ENCODE results near the gene RTEL1. TPM values are rescaled to one million over a fixed set of nuclear protein-coding genes. Genes with fewer than 3 reads are reported as not detected.
"Not testable (repeated sequence)": the region's sequence is repeated elsewhere in the genome, so short reads cannot be mapped to it uniquely, and the experiment has no call there.

The RTEL1 gene
- total RNA-seq, 2 donors from 2014 or later = 13.5 to 17.3 TPM

DNA sequence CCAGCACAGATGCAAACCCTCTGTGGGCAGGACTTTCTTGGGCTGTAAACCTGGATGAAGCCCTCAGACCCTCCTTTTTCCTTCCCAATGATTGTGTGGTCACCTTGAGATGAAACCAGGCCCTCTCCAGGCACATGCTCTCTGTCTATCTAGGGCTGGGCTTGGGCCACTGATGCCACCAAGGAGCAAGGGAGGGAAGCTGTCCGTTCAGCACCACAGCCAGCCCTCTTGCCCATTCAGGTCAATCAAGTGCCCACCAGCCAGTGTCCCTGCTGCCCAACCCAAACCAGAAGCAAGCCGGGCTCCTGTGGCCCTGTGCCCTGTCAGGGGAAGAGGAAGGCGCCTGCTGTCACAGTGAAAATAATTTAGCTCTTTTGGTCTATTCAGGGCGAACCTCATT lies 12.9 kb upstream of the RTEL1 start:
- intact Hi-C loops (cut with DNase I) = no loop called here
- no peak for ATAC-seq
- DNase-seq = no peak

DNA sequence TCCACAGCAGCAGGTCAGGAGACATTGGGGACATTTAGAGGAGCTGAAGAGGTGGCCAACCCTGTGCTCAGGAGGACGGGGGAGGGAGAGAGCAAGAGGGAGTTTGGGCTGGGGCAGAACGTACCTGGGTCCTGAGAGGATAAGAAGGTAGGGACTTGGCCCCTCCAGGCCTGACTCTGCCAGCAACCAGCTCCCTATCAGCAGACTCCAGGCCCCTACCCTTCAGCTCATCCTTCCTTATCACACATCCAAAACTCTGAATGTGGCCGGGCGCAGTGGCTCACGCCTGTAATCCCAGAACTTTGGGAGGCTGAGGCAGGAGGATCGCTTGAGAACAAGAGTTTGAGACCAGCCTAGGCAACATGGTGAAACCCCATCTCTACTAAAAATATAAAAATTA lies 9.9 kb upstream of the RTEL1 start:
- intact Hi-C loops (cut with DNase I) = no loop called here
- ATAC-seq = no peak

GRCh38 chr20:63648895-63649589 lies 9.1 kb upstream of the RTEL1 start:
- ATAC-seq = no peak
- intact Hi-C loops (cut with DNase I) = no loop called here
- DNase-seq = no peak

More for the DNA sequence above, 9.9 kb upstream of the RTEL1 start:
- no peak for DNase-seq

DNA sequence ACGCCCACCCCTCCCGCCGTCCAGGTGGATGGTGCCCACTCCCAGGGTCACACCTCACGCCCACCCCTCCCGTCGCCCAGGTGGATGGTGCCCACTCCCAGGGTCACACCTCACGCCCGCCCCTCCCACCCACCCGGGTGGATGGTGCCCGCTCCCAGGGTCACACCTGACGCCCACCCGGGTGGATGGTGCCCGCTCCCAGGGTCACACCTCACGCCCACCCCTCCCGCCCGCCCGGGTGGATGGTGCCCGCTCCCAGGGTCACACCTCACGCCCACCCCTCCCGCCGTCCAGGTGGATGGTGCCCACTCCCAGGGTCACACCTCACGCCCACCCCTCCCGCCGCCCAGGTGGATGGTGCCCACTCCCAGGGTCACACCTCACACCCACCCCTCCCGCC lies 7.6 kb upstream of the RTEL1 start:
- DNase-seq; intact Hi-C loops (cut with DNase I); ATAC-seq: not testable (repeated sequence)

- DNase-seq (no peak), ATAC-seq (peak in 1 of 2 donors; percentile 12)
- intact Hi-C loops (cut with DNase I) = no loop called here
These were observed 6.2 kb upstream of the RTEL1 start for GRCh38 chr20:63651942-63652191.

- ATAC-seq (peak; percentile 38 to 54), DNase-seq (peak; percentile 40)
- intact Hi-C loops (cut with DNase I) = no loop called here
These were observed 5.7 kb upstream of the RTEL1 start for GRCh38 chr20:63652192-63652980.

DNA sequence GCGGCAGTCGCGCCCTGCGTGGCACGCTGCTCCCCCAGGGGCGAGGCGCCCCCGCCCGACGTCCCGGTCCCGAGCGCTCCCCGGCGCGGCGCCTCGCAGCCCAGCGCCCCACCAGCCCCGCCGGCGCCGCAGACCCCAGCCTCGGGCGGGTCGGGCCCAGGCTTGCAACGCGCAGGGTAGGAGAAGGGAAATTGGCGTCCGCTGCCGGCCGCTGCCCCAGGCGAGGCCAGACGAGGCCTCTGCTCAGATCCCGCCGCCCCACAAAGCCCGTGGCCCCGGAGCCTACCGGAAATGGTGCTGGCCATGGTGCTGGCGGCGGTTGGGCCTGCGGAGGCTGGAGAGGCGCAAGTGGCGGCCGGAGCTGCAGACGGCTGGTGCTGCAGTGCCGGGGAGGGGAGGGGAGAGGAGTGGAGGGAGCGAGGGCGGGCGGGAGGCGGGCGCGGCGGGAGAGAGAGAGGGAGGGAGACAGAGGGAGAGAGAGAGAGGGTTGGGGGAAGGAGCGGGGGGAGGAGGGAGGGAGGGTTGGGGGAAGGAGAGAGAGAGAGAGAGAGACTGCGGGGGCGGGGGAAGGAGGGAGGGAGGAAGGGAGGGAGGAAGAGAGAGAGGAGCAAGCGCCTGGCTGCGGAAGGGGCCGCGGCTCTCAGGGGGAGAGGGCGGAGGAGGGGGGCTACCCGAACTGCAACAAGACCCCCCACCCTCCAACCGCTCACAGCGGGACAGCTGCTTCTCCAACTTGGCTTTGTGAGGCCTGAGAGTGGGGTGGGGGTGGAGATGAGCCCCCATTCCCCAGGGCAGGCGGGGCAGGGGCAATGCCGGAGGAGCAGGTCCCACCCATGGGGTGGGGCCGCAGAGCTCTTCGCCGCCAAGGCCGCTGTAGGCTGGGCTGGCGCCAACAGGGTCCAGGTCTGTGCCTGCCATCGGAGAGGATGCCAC lies 4.8 kb upstream of the RTEL1 start, which contains the start of gene STMN3:
Gene STMN3, minus strand, starts transcription at position 384 of the 933 bp plus-strand sequence. Its CDS starts 79 bp downstream, at position 305.
- peak; percentile 90 for DNase-seq
- peak; percentile 75 to 83 for ATAC-seq
- intact Hi-C loops (cut with DNase I) = no loop called here

DNA sequence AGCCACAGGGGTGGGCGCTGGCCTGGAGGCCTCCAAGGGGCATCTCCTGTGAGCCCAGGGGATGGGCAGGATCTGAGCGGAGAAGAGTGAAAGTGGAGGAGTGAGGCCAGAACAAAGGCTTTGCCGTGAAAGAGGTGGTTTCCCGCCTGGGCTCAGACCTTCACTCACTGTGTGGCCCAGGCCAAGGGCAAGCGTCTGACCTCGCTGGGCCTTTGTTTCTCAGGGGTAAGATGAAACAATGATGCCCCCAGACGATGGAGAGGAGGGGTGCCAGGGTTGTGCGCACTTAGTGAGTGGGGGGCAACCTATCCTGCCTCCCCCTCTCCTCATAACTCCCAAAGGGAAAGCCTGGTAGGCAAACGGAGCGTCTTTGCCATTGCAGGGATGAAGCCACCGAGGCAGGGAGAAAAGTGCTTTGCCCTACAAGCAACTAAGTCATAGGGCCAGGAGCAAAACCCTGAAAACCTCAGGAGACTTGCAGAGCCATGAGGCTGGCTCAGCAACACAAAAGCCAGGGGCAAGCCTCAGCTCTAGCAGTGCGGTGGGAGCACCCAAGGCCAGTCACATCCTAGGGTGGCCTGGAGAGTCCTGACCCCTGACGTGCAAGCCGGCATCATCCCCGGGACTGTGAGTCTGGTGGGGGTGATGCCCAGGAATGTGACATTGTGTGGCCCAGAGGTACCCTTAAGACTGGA lies 4.0 kb upstream of the RTEL1 start:
- ATAC-seq (no peak), DNase-seq (no peak)
- intact Hi-C loops (cut with DNase I) = no loop called here

- DNase-seq (no peak), ATAC-seq (no peak)
- intact Hi-C loops (cut with DNase I) = no loop called here
These were observed 2.9 kb upstream of the RTEL1 start for GRCh38 chr20:63655249-63655648.

- DNase-seq (no peak), ATAC-seq (no peak)
- intact Hi-C loops (cut with DNase I) = no loop called here
These were observed 1.7 kb upstream of the RTEL1 start for GRCh38 chr20:63656451-63656850.

GRCh38 chr20:63657260-63657936 lies 714 bp upstream of the RTEL1 start:
- intact Hi-C loops (cut with DNase I) = no loop called here
- ATAC-seq (no peak), DNase-seq (no peak)

GRCh38 chr20:63658749-63659187 lies 656 bp downstream of the RTEL1 start:
- intact Hi-C loops (cut with DNase I) = loop anchor here in 1 of 2 donors (1.0 kb wide), 1 partner anchor 49 kb away; the partner anchor contains the start of gene ARFRP1
- no peak for DNase-seq

DNA sequence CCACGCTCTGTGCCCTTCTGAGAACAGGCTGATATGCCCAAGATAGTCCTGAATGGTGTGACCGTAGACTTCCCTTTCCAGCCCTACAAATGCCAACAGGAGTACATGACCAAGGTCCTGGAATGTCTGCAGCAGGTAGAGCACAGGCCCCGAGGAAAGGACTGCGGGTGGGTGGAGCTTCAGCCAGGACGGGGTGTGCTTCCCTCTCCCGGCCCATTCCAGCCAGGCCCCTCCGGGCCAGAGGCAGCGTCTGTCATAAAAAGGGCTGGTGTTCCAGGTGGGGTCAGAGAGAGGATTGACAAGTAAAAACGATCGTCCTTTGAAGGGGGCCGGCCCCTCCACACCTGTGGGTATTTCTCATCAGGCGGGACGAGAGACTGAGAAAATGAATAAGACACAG lies 1.3 kb downstream of the RTEL1 start:
- no peak for ATAC-seq
- intact Hi-C loops (cut with DNase I) = no loop called here
- no peak for DNase-seq

More at GRCh38 chr20:63658749-63659187, 656 bp downstream of the RTEL1 start:
- peak; percentile 39 to 44 for ATAC-seq

DNA sequence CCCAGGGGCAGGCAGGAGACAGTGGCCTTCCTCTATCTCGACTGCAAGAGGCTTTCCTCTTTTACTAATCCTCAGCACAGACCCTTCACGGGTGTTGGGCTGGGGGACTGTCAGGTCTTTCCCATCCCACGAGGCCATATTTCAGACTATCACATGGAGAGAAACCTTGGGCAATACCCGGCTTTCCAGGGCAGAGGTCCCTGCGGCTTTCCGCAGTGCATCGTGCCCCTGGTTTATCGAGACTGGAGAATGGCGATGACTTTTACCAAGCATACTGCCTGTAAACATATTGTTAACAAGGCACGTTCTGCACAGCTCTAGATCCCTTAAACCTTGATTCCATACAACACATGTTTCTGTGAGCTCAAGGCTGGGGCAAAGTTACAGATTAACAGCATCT lies 2.1 kb downstream of the RTEL1 start:
- intact Hi-C loops (cut with DNase I); DNase-seq; ATAC-seq: not testable (repeated sequence)

DNA sequence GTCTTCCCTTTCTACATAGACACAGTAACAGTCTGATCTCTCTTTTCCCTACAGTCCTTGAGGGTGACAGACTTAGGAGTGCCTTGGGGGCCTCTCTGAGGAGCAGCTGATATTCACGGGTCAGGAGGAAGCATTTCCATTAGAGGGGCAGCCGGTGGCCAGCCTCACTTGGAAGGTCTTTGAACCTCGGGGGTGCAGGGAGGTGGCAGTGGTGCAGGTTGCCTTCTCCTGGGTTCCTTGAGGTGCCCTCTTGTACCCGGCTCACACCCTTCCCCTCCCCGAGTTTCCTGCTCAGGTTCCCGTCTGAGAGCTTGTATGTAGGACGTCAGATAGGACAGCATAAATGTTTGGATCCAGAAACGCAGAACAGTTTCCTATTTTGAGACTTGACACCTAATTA lies 2.5 kb downstream of the RTEL1 start:
- DNase-seq (no peak), ATAC-seq (no peak)
- intact Hi-C loops (cut with DNase I) = no loop called here

GRCh38 chr20:63661108-63661507 lies 3.0 kb downstream of the RTEL1 start:
- no peak for DNase-seq
- intact Hi-C loops (cut with DNase I) = no loop called here

GRCh38 chr20:63661959-63662812 lies 4.1 kb downstream of the RTEL1 start:
- intact Hi-C loops (cut with DNase I) = no loop called here
- no peak for ATAC-seq
- DNase-seq = no peak

More at GRCh38 chr20:63661108-63661507, 3.0 kb downstream of the RTEL1 start:
- no peak for ATAC-seq

- intact Hi-C loops (cut with DNase I) = no loop called here
- DNase-seq = no peak
- ATAC-seq = no peak
These were observed 4.7 kb downstream of the RTEL1 start for GRCh38 chr20:63662813-63663189.
